ENCODE measurements around the gene FRAT2. TPM values are rescaled to one million over a fixed set of nuclear protein-coding genes. Genes with fewer than 3 reads are reported as not detected.

Gene FRAT2
- total and polyA plus RNA-seq, 4 donors = 2.7 to 15.1 (median 11.7) TPM

DNA sequence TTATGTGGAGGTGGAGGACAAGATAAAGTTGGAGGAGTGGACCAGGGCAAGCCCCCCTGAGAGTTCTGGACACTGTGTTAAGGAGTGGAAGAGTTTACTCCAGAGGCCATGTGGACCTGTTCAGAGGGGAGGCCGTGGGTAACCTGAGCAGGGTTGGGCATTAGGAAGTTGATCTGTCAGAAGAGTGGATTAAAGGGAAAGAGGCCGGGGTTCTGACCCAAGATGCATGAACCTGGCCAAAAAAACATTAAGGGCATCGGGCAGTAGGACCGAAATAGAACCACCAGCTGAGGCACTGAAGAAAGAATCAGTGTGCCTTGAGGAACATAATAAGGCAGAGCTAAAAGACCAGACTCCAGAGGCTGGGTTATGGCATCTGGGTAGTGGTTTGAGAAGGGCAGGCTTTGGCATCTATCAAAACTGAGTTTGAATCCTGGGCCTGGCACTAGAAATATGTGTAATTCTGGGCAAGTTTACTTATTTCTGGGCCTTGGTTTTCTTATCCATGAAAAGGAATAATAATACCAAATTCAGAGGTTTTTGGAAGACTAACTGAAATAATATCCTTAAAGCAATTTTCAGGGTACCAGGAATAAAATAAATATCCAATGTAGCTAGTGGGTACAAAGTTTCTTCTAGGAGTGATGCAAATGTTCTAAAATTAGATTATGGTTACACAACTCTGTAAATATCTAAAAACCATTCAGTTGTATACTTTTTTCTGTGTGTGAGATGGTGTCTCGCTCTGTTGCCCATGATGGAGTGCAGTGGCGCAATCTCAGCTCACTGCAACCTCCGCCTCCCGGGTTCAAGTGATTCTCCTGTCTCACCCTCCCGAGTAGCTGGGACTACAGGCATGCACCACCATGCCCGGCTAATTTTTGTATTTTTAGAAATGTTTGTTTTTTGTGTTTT is 26.4 kb downstream of the FRAT2 start:
- TF ChIP-seq, protein P1, sequence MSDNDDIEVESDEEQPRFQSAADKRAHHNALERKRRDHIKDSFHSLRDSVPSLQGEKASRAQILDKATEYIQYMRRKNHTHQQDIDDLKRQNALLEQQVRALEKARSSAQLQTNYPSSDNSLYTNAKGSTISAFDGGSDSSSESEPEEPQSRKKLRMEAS (IDR thresholded peaks at IDR 0.05) = peak; percentile 39
- TF ChIP-seq, protein P2, sequence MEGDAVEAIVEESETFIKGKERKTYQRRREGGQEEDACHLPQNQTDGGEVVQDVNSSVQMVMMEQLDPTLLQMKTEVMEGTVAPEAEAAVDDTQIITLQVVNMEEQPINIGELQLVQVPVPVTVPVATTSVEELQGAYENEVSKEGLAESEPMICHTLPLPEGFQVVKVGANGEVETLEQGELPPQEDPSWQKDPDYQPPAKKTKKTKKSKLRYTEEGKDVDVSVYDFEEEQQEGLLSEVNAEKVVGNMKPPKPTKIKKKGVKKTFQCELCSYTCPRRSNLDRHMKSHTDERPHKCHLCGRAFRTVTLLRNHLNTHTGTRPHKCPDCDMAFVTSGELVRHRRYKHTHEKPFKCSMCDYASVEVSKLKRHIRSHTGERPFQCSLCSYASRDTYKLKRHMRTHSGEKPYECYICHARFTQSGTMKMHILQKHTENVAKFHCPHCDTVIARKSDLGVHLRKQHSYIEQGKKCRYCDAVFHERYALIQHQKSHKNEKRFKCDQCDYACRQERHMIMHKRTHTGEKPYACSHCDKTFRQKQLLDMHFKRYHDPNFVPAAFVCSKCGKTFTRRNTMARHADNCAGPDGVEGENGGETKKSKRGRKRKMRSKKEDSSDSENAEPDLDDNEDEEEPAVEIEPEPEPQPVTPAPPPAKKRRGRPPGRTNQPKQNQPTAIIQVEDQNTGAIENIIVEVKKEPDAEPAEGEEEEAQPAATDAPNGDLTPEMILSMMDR (IDR thresholded peaks at IDR 0.05; ENCODE audit: low read depth, low read length, missing input control) = no peak
- TF ChIP-seq SP1 (IDR thresholded peaks at IDR 0.05) (peak; percentile 68), RXRA (IDR thresholded peaks at IDR 0.05) (peak; percentile 57 to 71), TAF1 (conservative IDR thresholded peaks at IDR 0.05) (no peak), JUND (IDR thresholded peaks at IDR 0.05) (peak; percentile 88), NR2F2 (IDR thresholded peaks at IDR 0.05) (no peak), YY1 (IDR thresholded peaks at IDR 0.05) (peak; percentile 94), FOXA2 (IDR thresholded peaks at IDR 0.05) (peak; percentile 92), FOXA1 (IDR thresholded peaks at IDR 0.05) (peak; percentile 70), GABPA (IDR thresholded peaks at IDR 0.05 in 1 of 2, conservative IDR thresholded peaks at IDR 0.05 in 1 of 2) (no peak), RAD21 (IDR thresholded peaks at IDR 0.05) (peak; percentile 26 to 36), HNF4G (IDR thresholded peaks at IDR 0.05) (peak; percentile 78), HNF4A (conservative IDR thresholded peaks at IDR 0.05) (peak; percentile 84 to 86), EGR1 (IDR thresholded peaks at IDR 0.05; ENCODE audit: low read depth in 2 of 2) (no peak)
- TF ChIP-seq, protein P3, sequence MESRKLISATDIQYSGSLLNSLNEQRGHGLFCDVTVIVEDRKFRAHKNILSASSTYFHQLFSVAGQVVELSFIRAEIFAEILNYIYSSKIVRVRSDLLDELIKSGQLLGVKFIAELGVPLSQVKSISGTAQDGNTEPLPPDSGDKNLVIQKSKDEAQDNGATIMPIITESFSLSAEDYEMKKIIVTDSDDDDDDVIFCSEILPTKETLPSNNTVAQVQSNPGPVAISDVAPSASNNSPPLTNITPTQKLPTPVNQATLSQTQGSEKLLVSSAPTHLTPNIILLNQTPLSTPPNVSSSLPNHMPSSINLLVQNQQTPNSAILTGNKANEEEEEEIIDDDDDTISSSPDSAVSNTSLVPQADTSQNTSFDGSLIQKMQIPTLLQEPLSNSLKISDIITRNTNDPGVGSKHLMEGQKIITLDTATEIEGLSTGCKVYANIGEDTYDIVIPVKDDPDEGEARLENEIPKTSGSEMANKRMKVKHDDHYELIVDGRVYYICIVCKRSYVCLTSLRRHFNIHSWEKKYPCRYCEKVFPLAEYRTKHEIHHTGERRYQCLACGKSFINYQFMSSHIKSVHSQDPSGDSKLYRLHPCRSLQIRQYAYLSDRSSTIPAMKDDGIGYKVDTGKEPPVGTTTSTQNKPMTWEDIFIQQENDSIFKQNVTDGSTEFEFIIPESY (IDR thresholded peaks at IDR 0.05) = peak; percentile 39
- TF ChIP-seq, protein P4, sequence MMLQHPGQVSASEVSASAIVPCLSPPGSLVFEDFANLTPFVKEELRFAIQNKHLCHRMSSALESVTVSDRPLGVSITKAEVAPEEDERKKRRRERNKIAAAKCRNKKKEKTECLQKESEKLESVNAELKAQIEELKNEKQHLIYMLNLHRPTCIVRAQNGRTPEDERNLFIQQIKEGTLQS (IDR thresholded peaks at IDR 0.05) = peak; percentile 87
- TF ChIP-seq, protein P5, sequence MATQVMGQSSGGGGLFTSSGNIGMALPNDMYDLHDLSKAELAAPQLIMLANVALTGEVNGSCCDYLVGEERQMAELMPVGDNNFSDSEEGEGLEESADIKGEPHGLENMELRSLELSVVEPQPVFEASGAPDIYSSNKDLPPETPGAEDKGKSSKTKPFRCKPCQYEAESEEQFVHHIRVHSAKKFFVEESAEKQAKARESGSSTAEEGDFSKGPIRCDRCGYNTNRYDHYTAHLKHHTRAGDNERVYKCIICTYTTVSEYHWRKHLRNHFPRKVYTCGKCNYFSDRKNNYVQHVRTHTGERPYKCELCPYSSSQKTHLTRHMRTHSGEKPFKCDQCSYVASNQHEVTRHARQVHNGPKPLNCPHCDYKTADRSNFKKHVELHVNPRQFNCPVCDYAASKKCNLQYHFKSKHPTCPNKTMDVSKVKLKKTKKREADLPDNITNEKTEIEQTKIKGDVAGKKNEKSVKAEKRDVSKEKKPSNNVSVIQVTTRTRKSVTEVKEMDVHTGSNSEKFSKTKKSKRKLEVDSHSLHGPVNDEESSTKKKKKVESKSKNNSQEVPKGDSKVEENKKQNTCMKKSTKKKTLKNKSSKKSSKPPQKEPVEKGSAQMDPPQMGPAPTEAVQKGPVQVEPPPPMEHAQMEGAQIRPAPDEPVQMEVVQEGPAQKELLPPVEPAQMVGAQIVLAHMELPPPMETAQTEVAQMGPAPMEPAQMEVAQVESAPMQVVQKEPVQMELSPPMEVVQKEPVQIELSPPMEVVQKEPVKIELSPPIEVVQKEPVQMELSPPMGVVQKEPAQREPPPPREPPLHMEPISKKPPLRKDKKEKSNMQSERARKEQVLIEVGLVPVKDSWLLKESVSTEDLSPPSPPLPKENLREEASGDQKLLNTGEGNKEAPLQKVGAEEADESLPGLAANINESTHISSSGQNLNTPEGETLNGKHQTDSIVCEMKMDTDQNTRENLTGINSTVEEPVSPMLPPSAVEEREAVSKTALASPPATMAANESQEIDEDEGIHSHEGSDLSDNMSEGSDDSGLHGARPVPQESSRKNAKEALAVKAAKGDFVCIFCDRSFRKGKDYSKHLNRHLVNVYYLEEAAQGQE (IDR thresholded peaks at IDR 0.05) = peak; percentile 51
- Histone ChIP-seq H3K4me3 (ENCODE audit: low read depth in 1 of 3, low read length in 3 of 3) (no peak overlapping the region), H3K9ac (ENCODE audit: low read depth in 1 of 2, low read length in 2 of 2) (peak overlapping the region in 1 of 2 donors; percentile 69), H3K27me3 (ENCODE audit: control insufficient read depth in 4 of 4, insufficient read depth in 4 of 4, low read length in 3 of 4) (no peaks in the 10 kb centered on the region), H3K9me3 (ENCODE audit: control insufficient read depth in 4 of 4, low read length in 3 of 4) (no peaks in the 10 kb centered on the region), H3K36me3 (ENCODE audit: control insufficient read depth in 4 of 4, insufficient read depth in 3 of 4, low read depth in 1 of 4, low read length in 3 of 4) (no peaks in the 10 kb centered on the region), H3K4me1 (ENCODE audit: control insufficient read depth in 4 of 4, insufficient read depth in 4 of 4, low read length in 3 of 4) (peaks cover 0 to 12% (median 9%) of the 10 kb centered on the region in 4 donors), H3K27ac (ENCODE audit: low read depth in 1 of 2, low read length in 2 of 2) (peak overlapping the region; percentile 91 to 93)
- WGBS = 34% methylated on average over 10 of the region's 10 CpGs
- no peak for DNase-seq (ENCODE audit: low spot score)
